GM11168 (cell line): Measurements from ENCODE around the gene MLPH.

Source experiments
- in situ Hi-C: fragments of 300-500 bp; cut with MboI; formaldehyde crosslinking; loops from one replicate; pipeline ENCODE4 v1.12.0; 2022; ENCODE audit warnings: low sequenced_read_pairs; ENCODE audit not compliant: unreplicated experiment

Gene MLPH

GRCh38 chr2:237574467-237574866 lies 87.4 kb downstream of the MLPH start:
- in situ Hi-C loops, result loop anchor here (5.0 kb wide), 1 partner anchor 62 kb away; no protein-coding TSS in a partner anchor

DNA sequence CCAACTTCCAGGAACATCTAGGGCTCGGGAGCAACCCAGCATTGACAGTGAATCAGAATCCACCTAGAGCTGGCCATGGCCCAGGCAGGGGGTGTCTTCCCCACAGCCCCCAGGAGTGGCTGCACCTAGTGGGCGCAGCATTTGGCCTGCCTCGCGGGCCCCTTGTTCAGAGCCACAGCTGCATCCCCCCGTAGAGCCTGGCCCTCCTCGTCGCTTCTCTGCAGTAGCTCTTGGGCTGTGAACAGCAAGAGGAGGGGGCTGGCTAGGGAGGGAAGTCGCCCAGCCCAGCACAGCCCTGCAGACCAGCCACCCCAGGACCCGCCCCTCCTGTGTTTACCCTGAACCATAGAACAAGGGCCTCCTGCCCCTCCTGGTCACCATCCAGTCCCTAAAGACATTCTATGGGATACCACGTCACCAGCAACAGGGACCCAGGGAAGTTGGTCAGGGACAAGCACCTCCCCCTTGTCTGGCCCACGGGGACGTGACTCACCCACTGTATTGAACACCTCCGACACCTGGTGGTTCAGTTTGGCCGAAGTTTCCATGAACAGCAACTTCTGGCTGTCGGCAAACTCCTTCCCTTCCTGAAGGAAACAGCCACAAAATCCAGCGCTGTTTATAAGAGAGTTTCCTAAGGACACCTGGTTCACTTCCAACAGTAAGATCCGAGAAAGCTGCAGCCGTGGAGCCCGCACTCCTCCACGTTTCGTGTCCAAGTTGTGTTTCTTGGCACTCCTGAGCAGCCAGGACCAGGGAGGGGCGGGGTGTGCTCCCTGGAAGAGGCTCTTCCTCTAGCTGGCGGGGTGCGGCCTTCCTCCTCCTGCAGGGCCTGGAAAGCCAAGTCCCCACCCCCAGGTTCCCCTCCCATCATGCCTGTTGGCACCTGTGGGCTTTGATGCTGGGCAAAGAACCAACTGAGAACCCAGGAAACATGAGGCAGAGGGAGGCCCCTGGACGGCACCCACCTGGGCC lies 88.1 kb downstream of the MLPH start:
- in situ Hi-C loops, result loop anchor here (5.0 kb wide), 1 partner anchor 63 kb away; no protein-coding TSS in a partner anchor

DNA sequence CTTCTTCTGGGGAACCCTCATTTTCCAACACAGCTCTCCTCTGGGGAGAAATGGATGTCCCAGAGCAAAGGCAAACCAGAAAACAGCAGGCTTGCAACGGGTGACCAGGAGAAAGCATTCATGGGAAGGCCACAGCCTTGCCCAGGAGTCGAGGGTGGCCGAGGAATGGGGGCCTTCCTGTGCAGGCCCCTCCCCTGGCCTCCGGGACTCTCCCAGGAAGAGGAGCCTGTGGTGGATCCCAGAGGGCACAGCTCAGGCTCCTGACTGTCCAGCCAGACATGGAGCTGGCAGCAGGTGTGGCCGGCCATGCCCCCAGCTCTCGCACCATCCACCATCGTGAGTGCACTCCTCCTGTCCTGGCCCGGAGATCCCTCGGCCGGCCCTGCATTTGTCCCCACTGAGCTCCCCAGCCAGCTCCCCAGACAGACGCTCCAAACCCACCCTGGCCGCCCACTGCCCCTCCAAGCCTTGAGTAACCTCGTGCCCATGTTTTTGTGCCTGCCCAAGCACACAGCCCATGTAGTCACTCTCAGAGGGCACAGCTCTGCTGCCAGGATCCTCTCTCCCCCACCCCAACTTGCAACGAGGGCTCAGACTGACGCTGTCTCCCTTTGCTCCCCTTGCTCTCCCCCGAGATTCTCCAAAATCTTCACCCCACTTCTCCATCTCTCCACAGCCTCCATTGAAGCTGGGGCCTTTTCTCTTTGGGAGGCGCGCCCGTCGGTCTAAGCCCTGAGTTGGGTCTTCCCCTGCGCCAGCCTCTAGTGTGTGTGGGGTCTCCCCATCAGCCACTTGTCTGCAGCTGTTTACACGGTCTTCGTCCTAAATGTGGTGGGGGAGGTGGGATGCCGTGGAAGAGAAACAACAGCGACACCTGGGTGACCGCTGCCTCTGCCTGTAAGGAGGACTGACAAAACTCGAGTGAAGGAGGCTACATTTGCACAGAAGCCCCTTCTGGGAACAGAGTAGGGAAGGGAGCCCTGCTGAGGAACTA lies 89.1 kb downstream of the MLPH start:
- in situ Hi-C loops, result no loop called here

DNA sequence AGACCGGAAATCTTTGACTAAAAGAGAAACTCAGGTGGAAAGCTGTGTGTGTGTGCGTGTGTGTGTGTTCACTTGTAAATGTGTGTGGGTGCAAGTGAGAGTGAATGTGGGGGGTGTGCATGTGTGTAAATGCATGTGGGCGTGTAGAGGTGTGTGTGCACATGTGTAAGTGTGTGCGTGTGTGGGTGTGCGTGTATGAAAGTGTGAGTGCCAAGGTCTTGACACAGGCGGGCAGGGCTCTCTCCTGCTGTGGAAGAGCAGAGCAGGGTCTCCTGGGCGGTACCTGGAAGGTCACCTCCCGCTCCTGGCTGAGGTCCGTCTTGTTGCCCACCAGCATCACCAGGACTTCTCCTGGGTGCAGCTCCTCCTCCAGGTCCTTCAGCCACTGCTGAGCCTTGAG lies 89.9 kb downstream of the MLPH start:
- in situ Hi-C loops, result no loop called here

- in situ Hi-C loops, result no loop called here
Observed at GRCh38 chr2:237577458-237577857, 90.4 kb downstream of the MLPH start.

DNA sequence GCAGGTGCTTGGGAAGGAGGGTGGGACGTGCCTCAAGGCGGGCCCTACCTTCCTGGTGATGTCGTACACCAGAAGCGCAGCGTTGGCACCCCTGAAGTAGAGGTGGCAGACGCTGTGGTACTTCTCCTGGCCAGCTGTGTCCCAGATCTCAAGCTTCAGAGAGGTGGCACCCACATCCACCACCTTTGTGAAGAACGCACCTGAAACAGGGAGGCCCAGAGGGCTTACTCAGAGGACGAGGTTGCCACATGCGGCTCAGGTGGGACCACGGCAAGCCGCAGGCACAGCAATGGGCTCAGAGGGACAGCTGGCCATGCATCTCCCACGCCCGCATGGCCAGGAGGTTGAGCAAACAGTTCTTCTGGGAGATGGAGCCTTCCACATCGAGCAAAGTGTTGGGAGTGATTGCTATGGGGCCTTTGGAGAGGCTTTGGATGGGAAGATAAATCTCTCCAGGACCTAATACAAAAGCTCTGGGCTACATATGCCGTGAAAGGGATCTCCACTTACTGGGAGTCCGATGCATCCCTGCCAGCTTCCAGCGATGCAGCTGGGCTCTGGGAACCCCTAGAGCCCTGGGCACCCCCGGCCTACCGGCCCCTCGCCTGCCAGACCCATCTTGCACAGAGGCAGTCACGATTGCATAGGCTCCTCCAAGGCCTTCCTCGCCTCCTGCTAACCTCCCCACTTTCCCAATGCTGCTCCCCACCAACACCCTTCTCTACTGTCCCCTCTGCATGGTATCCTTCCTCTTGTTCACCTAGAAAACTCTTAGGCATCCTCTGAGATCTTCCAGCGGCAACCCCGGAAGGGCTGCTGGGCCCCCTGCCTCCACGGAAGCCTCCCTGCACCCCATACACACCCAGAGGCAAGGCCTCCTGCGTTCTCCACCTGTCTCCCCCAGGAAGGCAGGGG lies 91.2 kb downstream of the MLPH start:
- in situ Hi-C loops, result no loop called here

DNA sequence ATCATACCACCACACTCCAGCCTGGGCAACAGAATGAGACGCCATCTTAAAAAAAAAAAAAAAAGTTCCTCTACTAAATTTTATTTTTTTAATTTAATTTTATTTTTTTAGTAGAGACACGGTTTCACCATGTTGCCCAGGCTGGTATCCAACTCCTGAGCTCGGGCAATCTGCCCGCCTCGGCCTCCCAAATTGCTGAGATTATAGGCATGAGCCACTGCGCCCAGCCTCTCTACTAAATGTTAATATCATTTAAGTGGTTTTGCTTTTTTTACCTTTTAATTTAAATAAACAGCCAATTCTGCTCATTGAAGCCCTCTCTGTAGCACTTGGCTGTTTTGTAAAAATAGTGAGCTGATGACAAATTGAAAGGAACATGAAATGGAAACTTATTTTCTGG lies 94.3 kb downstream of the MLPH start:
- in situ Hi-C loops, result no loop called here

DNA sequence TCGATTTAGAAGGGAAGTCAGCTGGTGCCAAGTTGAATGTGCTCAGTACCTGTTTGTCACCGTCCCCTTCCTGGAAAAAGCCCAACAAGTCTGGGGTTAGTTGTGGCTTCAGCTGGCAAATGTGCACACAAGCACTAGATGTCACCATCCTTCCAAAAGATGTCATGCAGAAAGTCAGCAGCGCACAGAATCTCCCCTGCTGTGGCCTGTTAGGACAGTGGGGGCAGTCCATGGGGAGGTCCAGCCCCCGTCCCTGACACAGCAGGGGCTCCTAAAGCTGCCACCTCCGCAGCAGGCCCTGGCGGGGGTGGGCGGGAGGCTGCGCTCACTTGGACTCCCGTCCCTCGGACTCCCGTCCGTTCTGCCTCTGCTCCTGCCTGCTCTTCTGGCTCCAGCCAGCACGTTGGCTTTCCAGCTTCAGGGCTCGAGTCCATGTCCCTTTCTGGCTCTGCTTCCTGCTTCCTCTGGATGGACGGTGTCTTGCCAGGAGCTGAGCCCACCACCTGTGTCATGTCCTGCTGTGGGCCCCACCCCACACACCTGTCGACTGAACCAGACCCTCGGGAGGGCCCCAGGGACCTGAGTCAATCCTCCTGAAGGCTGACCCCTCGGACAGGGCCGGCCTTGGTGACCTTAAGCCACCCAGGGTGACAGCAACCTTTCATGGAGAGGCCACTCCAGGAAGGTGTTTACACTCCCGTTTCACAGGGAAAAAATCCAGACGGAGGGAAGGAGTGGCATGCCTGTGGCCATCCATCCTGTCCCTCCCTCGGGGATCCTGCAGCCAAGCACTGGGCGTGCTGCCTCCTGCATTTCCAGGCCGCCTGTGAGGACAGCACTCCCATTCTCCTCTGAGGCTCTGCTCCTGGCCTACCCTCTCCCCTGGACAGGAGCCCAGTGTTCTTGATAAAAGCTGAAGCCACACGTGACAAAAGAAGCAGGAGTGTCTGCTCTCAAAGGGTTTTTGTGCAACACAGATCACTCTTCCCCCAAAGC lies 95.0 kb downstream of the MLPH start:
- in situ Hi-C loops, result no loop called here

DNA sequence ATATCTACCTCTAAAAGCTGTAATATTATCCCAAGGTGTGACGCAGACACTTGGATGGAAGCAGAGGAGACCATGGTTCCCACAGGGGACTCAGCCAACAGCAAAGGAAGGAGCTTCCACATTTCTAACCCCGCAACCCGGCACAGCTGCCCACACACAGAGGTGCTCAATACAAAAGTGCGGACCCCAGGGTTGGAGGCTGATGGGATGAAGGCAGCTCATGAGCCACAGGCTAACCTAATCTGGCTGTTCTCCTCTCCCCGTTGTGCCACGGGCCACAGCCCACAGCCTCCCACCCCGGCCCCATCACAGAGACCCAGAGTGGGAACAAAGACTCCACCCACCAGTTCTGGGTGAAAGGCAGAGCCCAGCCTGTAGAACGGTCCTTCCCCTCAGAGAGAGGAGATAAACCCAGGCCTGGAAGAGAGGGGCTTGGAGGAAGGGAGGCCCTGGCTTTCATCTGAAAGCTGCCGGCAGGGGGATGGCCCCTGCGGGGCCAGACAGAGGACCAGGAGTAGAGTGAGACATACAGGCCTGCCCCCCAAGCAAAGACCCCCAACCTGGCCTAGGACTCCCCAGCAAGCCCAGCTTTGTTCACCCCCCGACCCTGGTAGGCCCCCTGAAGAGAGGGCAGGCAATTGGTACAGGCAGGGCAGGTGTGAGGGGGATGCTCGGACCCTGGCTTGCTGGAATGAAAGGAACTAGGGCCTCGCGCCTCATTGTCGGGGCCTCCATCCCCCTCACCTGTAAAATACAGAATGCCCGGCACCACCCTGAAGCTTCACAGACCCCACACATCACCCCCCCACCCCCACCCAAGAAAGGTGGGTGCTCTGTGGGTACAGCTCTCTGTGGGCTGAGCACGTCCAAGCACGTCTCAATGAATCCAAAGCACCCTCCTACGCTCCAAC lies 96.6 kb downstream of the MLPH start:
- in situ Hi-C loops, result no loop called here

- in situ Hi-C loops, result loop anchor here (5.0 kb wide), 1 partner anchor 53 kb away; no protein-coding TSS in a partner anchor
Observed at GRCh38 chr2:237585590-237586221, 98.7 kb downstream of the MLPH start.

DNA sequence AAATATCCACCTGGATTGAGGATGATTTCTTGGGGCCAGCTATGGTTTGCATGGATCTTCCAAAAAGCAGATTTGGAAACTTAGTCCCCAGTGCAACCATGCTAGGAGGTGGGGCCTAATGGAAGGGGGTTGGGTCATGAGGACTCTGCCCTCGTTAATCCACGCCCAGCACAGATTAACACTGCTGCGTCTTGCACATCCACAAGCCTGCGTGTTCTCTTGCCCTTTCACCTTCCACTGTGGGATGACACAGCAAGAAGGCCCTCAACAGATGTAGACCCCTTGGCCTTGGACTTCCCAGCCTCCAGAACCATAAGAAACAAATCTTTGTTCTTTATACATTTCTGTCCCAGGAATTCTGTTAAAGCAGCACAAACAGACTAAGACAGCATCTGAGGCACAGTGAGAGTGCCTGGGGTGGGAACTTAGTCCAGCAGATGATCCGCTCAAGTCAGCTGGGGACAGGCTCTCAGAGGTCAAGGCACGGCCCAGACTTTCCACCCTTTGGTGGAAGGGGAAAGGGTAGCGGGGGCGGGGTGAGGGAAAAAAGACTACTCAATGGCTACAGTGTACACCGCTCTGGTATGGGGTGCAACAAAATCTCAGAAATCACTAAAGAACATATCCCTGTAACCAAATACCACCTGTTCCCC lies 101.1 kb downstream of the MLPH start:
- in situ Hi-C loops, result loop anchor here (5.0 kb wide), 1 partner anchor 56 kb away; no protein-coding TSS in a partner anchor

GRCh38 chr2:237590272-237591140 lies 103.5 kb downstream of the MLPH start, which contains the start of gene RAB17:
Gene RAB17 (minus strand): TSS chr2:237590734. CDS start chr2:237586154, 4,580 bp downstream.
- in situ Hi-C loops, result no loop called here

DNA sequence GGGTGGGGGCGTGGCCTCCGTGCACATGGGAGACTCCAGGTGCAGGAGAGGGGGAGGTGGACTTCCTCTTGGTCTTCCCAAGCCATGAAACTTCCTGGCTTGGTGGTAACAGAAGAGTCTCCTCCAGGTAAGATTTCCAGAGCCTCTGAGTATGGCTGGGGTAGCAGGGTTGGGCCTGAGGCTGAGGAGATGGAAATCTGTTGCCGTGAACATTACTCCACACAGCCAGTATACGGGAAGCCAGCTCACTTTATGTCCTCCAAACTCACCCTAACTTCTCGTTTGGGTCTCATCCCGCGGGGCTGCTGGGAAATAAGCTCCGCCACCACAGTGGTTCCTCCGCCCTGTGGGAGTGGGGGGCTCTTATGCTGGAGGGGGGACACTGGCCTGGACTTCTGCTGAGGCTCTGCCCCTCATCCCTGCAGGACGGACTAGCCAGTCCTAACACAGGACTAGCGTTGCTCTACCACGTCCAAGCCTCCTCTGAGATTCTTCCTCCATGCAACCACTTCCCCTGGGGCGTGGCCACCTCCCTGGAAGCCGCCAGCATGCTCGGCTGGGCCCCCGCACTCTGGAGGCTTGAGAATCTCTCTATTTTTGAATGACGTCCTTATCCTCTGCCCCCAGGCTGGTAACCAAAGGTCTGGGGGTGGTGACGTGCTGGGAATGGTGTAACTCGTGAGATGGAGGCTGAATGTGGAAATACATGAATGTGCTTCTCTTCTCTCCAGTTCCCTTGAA lies 104.3 kb downstream of the MLPH start:
- in situ Hi-C loops, result no loop called here

- in situ Hi-C loops, result no loop called here
Observed at GRCh38 chr2:237592425-237592980, 105.5 kb downstream of the MLPH start.
